Sigmoid colon (tissue), 4 donors: Measurements from ENCODE around the gene EZR.

Experiments
- POLR2A ChIP-seq, 2 donors: fragments of 450-650 bp; IDR thresholded peaks; one replicate each; pipeline ENCODE4 v1.6.1; 2016; ENCODE audit warnings: antibody characterized with exemption in 2 of 2, mild to moderate bottlenecking in 2 of 2, moderate library complexity in 2 of 2
- POLR2AphosphoS5 ChIP-seq, 4 donors: sonication (generic); formaldehyde crosslinking; IDR thresholded peaks; one replicate each; pipeline ENCODE4 v1.6.1; 2017; ENCODE audit warnings: antibody characterized with exemption in 4 of 4
- TF ChIP-seq, protein P1 (sequence below), 4 experiments: fragments of 450-650 bp in 3 of 4; fragments of 200-600 bp in 1 of 4; IDR thresholded peaks; one replicate each; pipeline ENCODE4 v1.5.1; 2016 to 2019; ENCODE audit warnings: antibody characterized with exemption in 4 of 4, mild to moderate bottlenecking in 3 of 4, moderate library complexity in 2 of 4

GRCh38 chr6:158717341-158718330 lies 101.5 kb downstream of the EZR start:
- TF ChIP-seq POLR2A (IDR thresholded peaks at IDR 0.05) (no peak), POLR2AphosphoS5 (IDR thresholded peaks at IDR 0.05) (no peak)
- TF ChIP-seq, protein P1, sequence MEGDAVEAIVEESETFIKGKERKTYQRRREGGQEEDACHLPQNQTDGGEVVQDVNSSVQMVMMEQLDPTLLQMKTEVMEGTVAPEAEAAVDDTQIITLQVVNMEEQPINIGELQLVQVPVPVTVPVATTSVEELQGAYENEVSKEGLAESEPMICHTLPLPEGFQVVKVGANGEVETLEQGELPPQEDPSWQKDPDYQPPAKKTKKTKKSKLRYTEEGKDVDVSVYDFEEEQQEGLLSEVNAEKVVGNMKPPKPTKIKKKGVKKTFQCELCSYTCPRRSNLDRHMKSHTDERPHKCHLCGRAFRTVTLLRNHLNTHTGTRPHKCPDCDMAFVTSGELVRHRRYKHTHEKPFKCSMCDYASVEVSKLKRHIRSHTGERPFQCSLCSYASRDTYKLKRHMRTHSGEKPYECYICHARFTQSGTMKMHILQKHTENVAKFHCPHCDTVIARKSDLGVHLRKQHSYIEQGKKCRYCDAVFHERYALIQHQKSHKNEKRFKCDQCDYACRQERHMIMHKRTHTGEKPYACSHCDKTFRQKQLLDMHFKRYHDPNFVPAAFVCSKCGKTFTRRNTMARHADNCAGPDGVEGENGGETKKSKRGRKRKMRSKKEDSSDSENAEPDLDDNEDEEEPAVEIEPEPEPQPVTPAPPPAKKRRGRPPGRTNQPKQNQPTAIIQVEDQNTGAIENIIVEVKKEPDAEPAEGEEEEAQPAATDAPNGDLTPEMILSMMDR (IDR thresholded peaks at IDR 0.05): no peak
